Measurements from ENCODE around the gene ZNF548. TPM values are rescaled to one million over a fixed set of nuclear protein-coding genes. Genes with fewer than 3 reads are reported as not detected.

Gene ZNF548
- total RNA-seq (2022; extraction: Qiagen RNA extraction): 2.9 to 4.1 TPM (median 3.7 TPM) in 5 replicates

GRCh38 chr19:57389730-57390598, at the start of gene ZNF548:
Gene ZNF548, plus strand, starts transcription at chr19:57389854. Its CDS starts 246 bp downstream, at chr19:57390100.

DNA sequence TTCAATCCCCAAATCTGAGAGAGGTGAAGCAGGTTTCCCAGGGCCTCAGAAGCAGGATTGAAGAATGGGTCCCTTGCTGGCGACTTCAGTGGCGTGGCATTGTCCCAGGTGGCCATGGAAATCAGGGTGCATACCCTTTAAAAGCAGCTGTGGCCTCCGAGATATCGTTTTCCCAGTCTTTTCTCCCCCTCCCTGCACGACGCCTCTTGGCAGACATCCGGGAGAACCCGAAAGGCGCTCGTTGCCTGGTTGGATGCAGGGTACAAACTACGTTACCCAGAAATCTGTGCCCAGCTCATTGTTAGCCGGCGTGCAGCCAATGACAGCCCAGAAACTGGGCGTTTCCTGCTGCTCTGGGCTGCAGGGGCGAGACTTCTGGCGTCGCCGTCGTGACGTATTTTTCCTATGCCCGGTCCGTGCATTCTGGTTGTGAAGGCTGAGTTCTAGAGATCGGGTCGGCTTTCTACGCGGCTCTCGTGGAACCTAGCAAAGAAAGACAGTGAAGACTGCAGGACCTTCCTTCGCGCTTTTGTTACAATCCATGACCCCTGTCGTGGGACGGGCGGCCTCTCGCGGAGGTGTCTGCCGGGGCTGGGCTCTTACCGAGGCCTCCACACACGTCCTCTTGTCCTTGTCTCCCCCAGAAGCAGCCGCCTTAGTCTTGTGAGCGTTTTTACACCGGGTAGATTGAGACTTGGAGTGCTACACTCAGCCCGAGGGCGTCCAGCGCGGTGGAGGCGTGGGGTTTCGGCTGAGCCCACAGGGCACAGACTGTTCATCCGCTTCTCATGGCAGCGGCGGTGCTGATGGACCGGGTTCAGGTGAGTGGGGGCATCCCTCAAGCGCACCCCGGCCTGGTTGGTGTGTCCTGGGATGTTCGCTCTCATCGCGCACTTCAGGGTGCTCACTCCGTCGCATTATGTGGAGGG, 38.5 kb upstream of the ZNF548 start, which contains the start of gene ZNF304:
Gene ZNF304 (plus strand): TSS at position 395 of the 929 bp plus-strand sequence. CDS start 394 bp downstream, at position 789.

DNA sequence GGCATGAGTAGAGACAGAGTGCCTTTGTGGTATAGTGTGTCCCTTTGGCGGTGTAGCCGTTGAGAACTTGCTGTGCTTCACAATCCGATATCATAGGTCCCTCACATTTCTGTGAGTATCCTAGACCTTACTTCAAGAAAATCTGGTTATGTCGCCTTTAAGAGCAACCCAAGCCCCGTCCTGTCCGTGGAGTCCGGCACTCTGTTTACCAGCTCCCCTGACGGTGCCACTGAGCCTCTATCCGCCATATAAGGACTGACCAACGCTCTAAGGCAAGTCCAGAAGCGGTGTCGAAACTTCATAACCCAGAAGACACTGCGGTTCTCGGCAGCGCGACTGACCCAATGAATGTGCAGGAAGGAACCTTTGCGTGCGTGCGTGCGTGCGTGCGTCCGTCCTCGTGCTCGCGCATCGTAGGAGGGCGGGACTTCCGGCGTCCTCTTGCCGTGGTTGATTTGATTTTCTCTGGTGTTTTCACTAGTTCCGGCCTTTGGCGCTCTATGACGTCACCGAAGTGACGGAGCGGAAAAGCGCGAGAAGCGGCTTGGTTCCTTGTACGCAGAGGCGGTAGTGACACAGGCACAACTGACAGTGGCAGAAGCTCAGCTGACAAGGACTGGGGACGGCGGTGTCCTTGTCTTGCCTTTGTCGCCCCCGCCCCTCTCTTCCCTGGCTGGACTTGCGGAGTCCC, 26.5 kb upstream of the ZNF548 start, which contains the start of the genes TRAPPC2B and ZNF547:
Gene TRAPPC2B (plus strand): TSS at position 555 of the 691 bp plus-strand sequence. CDS start 1,283 bp downstream, outside the sequence.
Gene ZNF547 (plus strand): TSS at position 555 of the 691 bp plus-strand sequence. CDS start 5,005 bp downstream, outside the sequence.

GRCh38 chr19:57410877-57411671, 21.4 kb downstream of the ZNF548 start, which contains the start of gene ZNF17:
Gene ZNF17, plus strand, starts transcription at chr19:57411161. Its CDS starts 2,455 bp downstream, at chr19:57413616.

GRCh38 chr19:57435062-57435978, 45.7 kb downstream of the ZNF548 start, which contains the start of gene ZNF749:
Gene ZNF749, plus strand, starts transcription at chr19:57435325. Its CDS starts 254 bp downstream, at chr19:57435579.

Other genes starting within 250 kb of the ZNF548 start
- gene ZIM3, start 244.7 kb upstream of the ZNF548 start, total RNA-seq (2022; extraction: Qiagen RNA extraction): not detected in 5 replicates
- 0.09 TPM in 1 of 5 replicates, not detected in the others for gene DUXA, start 222.4 kb upstream of the ZNF548 start, total RNA-seq (2022; extraction: Qiagen RNA extraction)
- 8.0 to 9.0 TPM (median 8.5 TPM) in 5 replicates for gene ZNF264, start 198.4 kb upstream of the ZNF548 start, total RNA-seq (2022; extraction: Qiagen RNA extraction)
- gene AURKC, start 158.8 kb upstream of the ZNF548 start, total RNA-seq (2022; extraction: Qiagen RNA extraction): 0.23 to 0.55 TPM (median 0.32 TPM) in 5 replicates
- 1.4 to 2.9 TPM (median 1.9 TPM) in 5 replicates for gene ZNF805, start 149.2 kb upstream of the ZNF548 start, total RNA-seq (2022; extraction: Qiagen RNA extraction)
- gene ZNF460, start 109.4 kb upstream of the ZNF548 start, total RNA-seq (2022; extraction: Qiagen RNA extraction): 0.84 to 1.2 TPM (median 0.95 TPM) in 5 replicates
- 1.3 to 2.0 TPM (median 1.4 TPM) in 5 replicates for gene ZNF543, start 69.4 kb upstream of the ZNF548 start, total RNA-seq (2022; extraction: Qiagen RNA extraction)
- gene ZNF304, start 38.6 kb upstream of the ZNF548 start, total RNA-seq (2022; extraction: Qiagen RNA extraction): 1.8 to 2.5 TPM (median 2.0 TPM) in 5 replicates
- 12.7 to 15.4 TPM (median 14.8 TPM) in 5 replicates for gene TRAPPC2B, start 26.3 kb upstream of the ZNF548 start, total RNA-seq (2022; extraction: Qiagen RNA extraction)
- gene ZNF547, start 26.3 kb upstream of the ZNF548 start, total RNA-seq (2022; extraction: Qiagen RNA extraction): 1.00 to 1.9 TPM (median 1.1 TPM) in 5 replicates
- 4.3 to 7.3 TPM (median 5.2 TPM) in 5 replicates for gene ZNF17, start 21.3 kb downstream of the ZNF548 start, total RNA-seq (2022; extraction: Qiagen RNA extraction)
- gene ZNF749, start 45.5 kb downstream of the ZNF548 start, total RNA-seq (2022; extraction: Qiagen RNA extraction): 14.6 to 15.7 TPM (median 15.2 TPM) in 5 replicates
- gene VN1R1, start 67.3 kb downstream of the ZNF548 start, total RNA-seq (2022; extraction: Qiagen RNA extraction): 0.03 to 0.07 TPM (median 0.05 TPM) in 4 of 5 replicates, not detected in the other
- 0.85 to 1.8 TPM (median 1.6 TPM) in 5 replicates for gene ZNF772, start 87.7 kb downstream of the ZNF548 start, total RNA-seq (2022; extraction: Qiagen RNA extraction)
- 5.6 to 7.5 TPM (median 6.5 TPM) in 5 replicates for gene ZNF419, start 97.9 kb downstream of the ZNF548 start, total RNA-seq (2022; extraction: Qiagen RNA extraction)
- gene ZNF773, start 110.1 kb downstream of the ZNF548 start, total RNA-seq (2022; extraction: Qiagen RNA extraction): 4.4 to 6.5 TPM (median 5.2 TPM) in 5 replicates
- gene ZNF549, start 137.5 kb downstream of the ZNF548 start, total RNA-seq (2022; extraction: Qiagen RNA extraction): 1.3 to 2.0 TPM (median 1.6 TPM) in 5 replicates
- 2.8 to 3.9 TPM (median 3.4 TPM) in 5 replicates for gene ZNF550, start 170.0 kb downstream of the ZNF548 start, total RNA-seq (2022; extraction: Qiagen RNA extraction)
- gene ZNF416, start 189.1 kb downstream of the ZNF548 start, total RNA-seq (2022; extraction: Qiagen RNA extraction): 3.9 to 4.7 TPM (median 4.4 TPM) in 5 replicates
- gene ZIK1, start 194.3 kb downstream of the ZNF548 start, total RNA-seq (2022; extraction: Qiagen RNA extraction): 0.07 TPM in 1 of 5 replicates, not detected in the others
- 4.8 to 6.2 TPM (median 5.4 TPM) in 5 replicates for gene ZNF530, start 210.0 kb downstream of the ZNF548 start, total RNA-seq (2022; extraction: Qiagen RNA extraction)
- gene ZNF134, start 224.4 kb downstream of the ZNF548 start, total RNA-seq (2022; extraction: Qiagen RNA extraction): 7.3 to 9.0 TPM (median 8.3 TPM) in 5 replicates
- gene ZNF211, start 243.3 kb downstream of the ZNF548 start, total RNA-seq (2022; extraction: Qiagen RNA extraction): 5.3 to 6.4 TPM (median 6.2 TPM) in 5 replicates

Measured in A549 treated with AZD2906 at 1 μM for 4 hours (cell line).